Esophagus (tissue), 2 donors: Measurements from ENCODE around the gene TTBK1. TPM values are rescaled to one million over a fixed set of nuclear protein-coding genes. Genes with fewer than 3 reads are reported as not detected.

Experiments
- H3K27ac ChIP-seq, 2 donors: one replicate each; pipeline ENCODE4 v1.5.1; 2013; ENCODE audit warnings: low read depth in 2 of 2, mild to moderate bottlenecking in 2 of 2, inconsistent platforms in 1 of 2, low read length in 1 of 2, moderate library complexity in 1 of 2
- H3K27me3 ChIP-seq, 2 donors: one replicate each; pipeline ENCODE4 v1.6.1; 2013; ENCODE audit warnings: low read length in 2 of 2, control low read depth in 1 of 2, mild to moderate bottlenecking in 1 of 2; ENCODE audit not compliant: insufficient read depth in 2 of 2, control insufficient read depth in 1 of 2
- H3K36me3 ChIP-seq, 2 donors: one replicate each; pipeline ENCODE4 v1.6.1; 2013; ENCODE audit warnings: low read length in 1 of 2; ENCODE audit not compliant: control insufficient read depth in 2 of 2, insufficient read depth in 2 of 2
- H3K4me1 ChIP-seq, 2 donors: one replicate each; pipeline ENCODE4 v1.6.1; 2013; ENCODE audit warnings: low read length in 1 of 2; ENCODE audit not compliant: control insufficient read depth in 2 of 2, insufficient read depth in 2 of 2
- H3K4me3 ChIP-seq, 2 donors: one replicate each; pipeline ENCODE4 v1.5.1; 2013; ENCODE audit warnings: low read length in 2 of 2, mild to moderate bottlenecking in 2 of 2, low read depth in 1 of 2, moderate library complexity in 1 of 2
- H3K9me3 ChIP-seq, 2 donors: one replicate each; pipeline ENCODE4 v1.6.1; 2013; ENCODE audit warnings: mild to moderate bottlenecking in 2 of 2, low read depth in 1 of 2, low read length in 1 of 2, moderate library complexity in 1 of 2; ENCODE audit not compliant: control insufficient read depth in 2 of 2, insufficient read depth in 1 of 2
- WGBS, 2 donors: extraction: QIAGEN DNeasy Blood & Tissue Kit; methylation state at CpG; one replicate each; pipeline ENCODE4 v1.1.7; 2013; 5-methylcytosine and 5-hydroxymethylcytosine counted together
- polyA plus RNA-seq, 2 donors: library from polyadenylated mRNA; stranded (reverse); fragments of 200-250 nt; gene quantifications; one replicate each; pipeline ENCODE4 v1.2.3, GENCODE V29; 2013
- donor health status: healthy with polysubstance abuse.
- donor health status: Bipolar disorder and iron deficiency.

Gene TTBK1
- polyA plus RNA-seq, 2 donors, result 0.02 TPM

- WGBS, 2 donors, result 68 to 77% methylated on average over 20 of the region's 20 CpGs
- Histone ChIP-seq H3K27ac (no peak overlapping the region), H3K4me1 (peaks cover 0 to 2% of the 10 kb centered on the region in 2 donors), H3K27me3 (no peaks in the 10 kb centered on the region), H3K4me3 (no peak overlapping the region), H3K9me3 (no peaks in the 10 kb centered on the region), H3K36me3 (peaks cover 7 to 39% of the 10 kb centered on the region in 2 donors)
Observed at GRCh38 chr6:43221046-43221972, 22.0 kb upstream of the TTBK1 start.

GRCh38 chr6:43222418-43223059 lies 20.7 kb upstream of the TTBK1 start:
- 78 to 84% methylated on average over 15 of the region's 15 CpGs for WGBS, 2 donors
- Histone ChIP-seq H3K4me3 (no peak overlapping the region), H3K27me3 (no peaks in the 10 kb centered on the region), H3K4me1 (peaks cover 0 to 2% of the 10 kb centered on the region in 2 donors), H3K9me3 (no peaks in the 10 kb centered on the region), H3K27ac (no peak overlapping the region), H3K36me3 (peaks cover 7 to 34% of the 10 kb centered on the region in 2 donors)

GRCh38 chr6:43223175-43223574 lies 20.1 kb upstream of the TTBK1 start:
- Histone ChIP-seq H3K4me1 (peaks cover 0 to 2% of the 10 kb centered on the region in 2 donors), H3K36me3 (peaks cover 7 to 34% of the 10 kb centered on the region in 2 donors), H3K27me3 (no peaks in the 10 kb centered on the region), H3K4me3 (no peak overlapping the region), H3K9me3 (no peaks in the 10 kb centered on the region), H3K27ac (no peak overlapping the region)
- WGBS, 2 donors, result 85 to 90% methylated on average over 14 of the region's 14 CpGs

GRCh38 chr6:43226192-43226851 lies 17.0 kb upstream of the TTBK1 start:
- H3K27me3 ChIP-seq, result no peaks in the 10 kb centered on the region
- 90 to 92% methylated on average over 11 of the region's 11 CpGs for WGBS, 2 donors
- H3K9me3 ChIP-seq, result no peaks in the 10 kb centered on the region
- peaks cover 2 to 7% of the 10 kb centered on the region in 2 donors for H3K4me1 ChIP-seq
- no peak overlapping the region for H3K27ac ChIP-seq
- H3K36me3 ChIP-seq, result peaks cover 7 to 16% of the 10 kb centered on the region in 2 donors
- no peak overlapping the region for H3K4me3 ChIP-seq

- 3 to 4% methylated on average over 56 to 82 of the region's 82 CpGs for WGBS, 2 donors
- Histone ChIP-seq H3K27me3 (no peaks in the 10 kb centered on the region), H3K36me3 (no peaks in the 10 kb centered on the region), H3K4me1 (peaks cover 3 to 5% of the 10 kb centered on the region in 2 donors), H3K27ac (peak within 1 kb of the TSS; percentile 41 to 58), H3K4me3 (peak within 1 kb of the TSS; percentile 74 to 83), H3K9me3 (no peaks in the 10 kb centered on the region)
Observed at GRCh38 chr6:43228951-43229802, 14.1 kb upstream of the TTBK1 start, which contains the start of gene DNPH1. TSS of gene DNPH1 (minus strand) at chr6:43229481. CDS start at chr6:43229456, 25 bp downstream.

GRCh38 chr6:43229803-43230620 lies 13.3 kb upstream of the TTBK1 start:
- H3K27me3 ChIP-seq, result no peaks in the 10 kb centered on the region
- H3K4me3 ChIP-seq, result no peak overlapping the region
- 76 to 79% methylated on average over 17 of the region's 17 CpGs for WGBS, 2 donors
- H3K27ac ChIP-seq, result no peak overlapping the region
- no peaks in the 10 kb centered on the region for H3K9me3 ChIP-seq
- H3K36me3 ChIP-seq, result no peaks in the 10 kb centered on the region
- H3K4me1 ChIP-seq, result peaks cover 3 to 5% of the 10 kb centered on the region in 2 donors

- no peak overlapping the region for H3K4me3 ChIP-seq
- H3K4me1 ChIP-seq, result peaks cover 3 to 5% of the 10 kb centered on the region in 2 donors
- H3K27me3 ChIP-seq, result no peaks in the 10 kb centered on the region
- H3K36me3 ChIP-seq, result no peaks in the 10 kb centered on the region
- no peak overlapping the region for H3K27ac ChIP-seq
- no peaks in the 10 kb centered on the region for H3K9me3 ChIP-seq
- 90 to 93% methylated on average over 4 of the region's 4 CpGs for WGBS, 2 donors
Observed at GRCh38 chr6:43231053-43231452, 12.2 kb upstream of the TTBK1 start.

GRCh38 chr6:43231735-43232450 lies 11.4 kb upstream of the TTBK1 start:
- Histone ChIP-seq H3K4me1 (peaks cover 3 to 5% of the 10 kb centered on the region in 2 donors), H3K9me3 (no peaks in the 10 kb centered on the region), H3K4me3 (no peak overlapping the region), H3K36me3 (no peaks in the 10 kb centered on the region), H3K27ac (no peak overlapping the region), H3K27me3 (no peaks in the 10 kb centered on the region)
- 66 to 84% methylated on average over 3 of the region's 3 CpGs for WGBS, 2 donors
